Hepatocyte (in vitro differentiated cells): ENCODE measurements around the gene GRK5. TPM values are rescaled to one million over a fixed set of nuclear protein-coding genes. Genes with fewer than 3 reads are reported as not detected.

Source experiments
- DNase-seq: peaks from one replicate; pipeline ENCODE4 v3.0.0-alpha.2; 2016; ENCODE audit warnings: low spot score
- H2AFZ ChIP-seq: fragments of 200-600 bp; sonication (generic); 2 replicates; pipeline ENCODE4 v1.6.0; 2016; ENCODE audit warnings: antibody characterized with exemption, mild to moderate bottlenecking
- H3K27ac ChIP-seq: fragments of 200-600 bp; sonication (generic); 2 replicates; pipeline ENCODE4 v1.5.1; 2016; ENCODE audit warnings: mild to moderate bottlenecking
- H3K27me3 ChIP-seq: fragments of 200-600 bp; sonication (generic); 2 replicates; pipeline ENCODE4 v1.6.1; 2016
- H3K36me3 ChIP-seq: fragments of 200-600 bp; sonication (generic); replicated peaks from 2 replicates; pipeline ENCODE4 v1.5.1; 2016; ENCODE audit warnings: low read depth; ENCODE audit not compliant: insufficient read depth
- H3K4me1 ChIP-seq: fragments of 200-600 bp; sonication (generic); 2 replicates; pipeline ENCODE4 v1.5.1; 2016; ENCODE audit warnings: mild to moderate bottlenecking, moderate library complexity; ENCODE audit not compliant: insufficient read depth
- H3K4me2 ChIP-seq: fragments of 200-600 bp; sonication (generic); 2 replicates; pipeline ENCODE4 v1.6.0; 2016
- H3K4me3 ChIP-seq: fragments of 200-600 bp; sonication (generic); 2 replicates; pipeline ENCODE4 v1.5.1; 2016; ENCODE audit warnings: mild to moderate bottlenecking
- H3K79me2 ChIP-seq: fragments of 200-600 bp; sonication (generic); 2 replicates; pipeline ENCODE4 v1.6.0; 2017; ENCODE audit warnings: mild to moderate bottlenecking
- H3K9me2 ChIP-seq: fragments of 200-600 bp; sonication (generic); replicated peaks from 2 replicates; pipeline ENCODE4 v1.6.0; 2017; ENCODE audit warnings: mild to moderate bottlenecking; ENCODE audit not compliant: insufficient read depth
- H3K9me3 ChIP-seq: fragments of 200-600 bp; sonication (generic); 2 replicates; pipeline ENCODE4 v1.5.1; 2016; ENCODE audit warnings: low read depth, mild to moderate bottlenecking
- H4K20me1 ChIP-seq: fragments of 200-600 bp; sonication (generic); 2 replicates; pipeline ENCODE4 v1.6.0; 2016; ENCODE audit warnings: mild to moderate bottlenecking; ENCODE audit not compliant: insufficient read depth, poor library complexity, severe bottlenecking
- CTCF ChIP-seq: fragments of 200-600 bp; sonication (generic); IDR thresholded peaks from 2 replicates; pipeline ENCODE4 v1.5.1; 2016; ENCODE audit warnings: antibody characterized with exemption, mild to moderate bottlenecking; ENCODE audit not compliant: poor library complexity
- EZH2 ChIP-seq: fragments of 200-600 bp; sonication (generic); IDR thresholded peaks from 2 replicates; pipeline ENCODE4 v1.6.1; 2016; ENCODE audit warnings: antibody characterized with exemption, mild to moderate bottlenecking, borderline replicate concordance
- EZH2phosphoT487 ChIP-seq: fragments of 200-600 bp; sonication (generic); IDR thresholded peaks from one replicate; pipeline ENCODE4 v1.6.1; 2018; ENCODE audit warnings: antibody characterized with exemption, mild to moderate bottlenecking, low read depth, moderate library complexity; ENCODE audit not compliant: unreplicated experiment, severe bottlenecking
- WGBS: methylation state at CpG from one replicate; pipeline ENCODE4 v1.1.6; 2016; ENCODE audit warnings: low lambda C conversion rate; ENCODE audit errors: missing lambda C conversion rate; 5-methylcytosine and 5-hydroxymethylcytosine counted together
- polyA plus RNA-seq: library from polyadenylated mRNA; unstranded; fragments of >200 nt; fragmentation: Nextera tagmentation; extraction: Ambion mirVana; gene quantifications from 2 replicates; pipeline ENCODE4 v1.2.1, GENCODE V29; 2016
- total RNA-seq: library from RNA; depleted of rRNA; stranded (reverse); fragments of >200 nt; gene quantifications from 2 replicates; pipeline ENCODE4 v1.2.3, GENCODE V29; 2014

The GRK5 gene
- total and polyA plus RNA-seq, 2 experiments from 2014 or later, result 7.6 to 19.9 TPM

DNA sequence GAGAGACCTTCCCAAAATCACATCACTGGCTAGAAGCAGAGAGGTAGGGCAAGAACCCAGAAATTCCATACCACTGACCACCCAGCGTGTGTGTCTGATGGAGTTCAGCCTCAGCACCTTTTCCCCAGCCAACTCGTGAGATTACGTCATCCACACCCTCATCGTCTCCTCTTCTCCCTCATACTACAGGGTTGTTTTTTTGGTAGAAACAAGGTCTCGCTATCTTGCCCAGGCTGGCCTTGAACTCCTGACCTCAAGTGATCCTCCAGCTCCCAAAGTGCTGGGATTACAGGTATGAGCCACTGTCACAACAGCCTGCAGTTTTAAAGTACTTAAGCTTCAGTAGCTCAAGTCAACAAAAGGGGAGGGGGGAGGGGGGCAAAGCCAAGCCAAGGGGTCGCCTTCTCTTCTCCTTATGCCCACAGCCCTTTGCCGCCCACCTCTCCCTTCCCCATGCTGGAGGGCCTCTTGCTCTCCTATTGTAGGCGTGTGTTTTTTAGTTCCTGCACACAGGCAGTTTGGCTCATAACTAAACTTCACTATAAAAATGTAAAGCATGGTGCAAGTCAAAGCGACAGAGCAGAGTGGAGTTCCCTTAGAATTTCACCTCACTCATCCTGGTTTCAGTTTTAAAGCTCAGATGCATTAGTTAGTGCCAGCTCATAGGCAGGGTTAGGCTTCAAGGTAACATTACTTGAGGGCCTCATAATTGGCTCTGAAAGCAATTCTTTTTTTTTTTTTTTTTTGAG, 23.5 kb upstream of the GRK5 start:
- DNase-seq, result no peak
- H3K9me2 ChIP-seq, result no peaks in the 10 kb centered on the region
- no peaks in the 10 kb centered on the region for H3K36me3 ChIP-seq
- H3K27ac ChIP-seq, result no peak overlapping the region
- no peak overlapping the region for H2AFZ ChIP-seq
- H3K79me2 ChIP-seq, result no peaks in the 10 kb centered on the region
- no peak overlapping the region for H3K4me2 ChIP-seq
- H3K4me1 ChIP-seq, result no peaks in the 10 kb centered on the region
- whole genome bisulfite sequencing, result 89% methylated on average over 9 of the region's 9 CpGs
- H3K9me3 ChIP-seq, result no peaks in the 10 kb centered on the region
- no peaks in the 10 kb centered on the region for H4K20me1 ChIP-seq
- TF ChIP-seq CTCF (no peak), EZH2 (no peak), EZH2phosphoT487 (no peak)
- no peak overlapping the region for H3K4me3 ChIP-seq
- H3K27me3 ChIP-seq, result no peaks in the 10 kb centered on the region

- no peaks in the 10 kb centered on the region for H3K36me3 ChIP-seq
- DNase-seq, result no peak
- no peaks in the 10 kb centered on the region for H3K4me1 ChIP-seq
- H3K9me2 ChIP-seq, result no peaks in the 10 kb centered on the region
- no peaks in the 10 kb centered on the region for H3K79me2 ChIP-seq
- peak overlapping the region; percentile 63 for H3K27ac ChIP-seq
- no peak overlapping the region for H3K4me2 ChIP-seq
- no peaks in the 10 kb centered on the region for H4K20me1 ChIP-seq
- H2AFZ ChIP-seq, result no peak overlapping the region
- 60% methylated on average over 3 of the region's 3 CpGs for WGBS
- no peaks in the 10 kb centered on the region for H3K9me3 ChIP-seq
- H3K27me3 ChIP-seq, result no peaks in the 10 kb centered on the region
- H3K4me3 ChIP-seq, result no peak overlapping the region
- TF ChIP-seq EZH2 (no peak), CTCF (no peak), EZH2phosphoT487 (no peak)
Measured at GRCh38 chr10:119189811-119190282, 17.5 kb upstream of the GRK5 start.

GRCh38 chr10:119190353-119190752, 17.0 kb upstream of the GRK5 start:
- no peaks in the 10 kb centered on the region for H3K79me2 ChIP-seq
- H4K20me1 ChIP-seq, result no peaks in the 10 kb centered on the region
- H3K9me2 ChIP-seq, result no peaks in the 10 kb centered on the region
- H3K27ac ChIP-seq, result peak overlapping the region; percentile 63
- H3K4me2 ChIP-seq, result no peak overlapping the region
- no peaks in the 10 kb centered on the region for H3K4me1 ChIP-seq
- no peaks in the 10 kb centered on the region for H3K9me3 ChIP-seq
- WGBS, result 66% methylated on average over 4 of the region's 4 CpGs
- DNase-seq, result peak; percentile 70
- no peak overlapping the region for H3K4me3 ChIP-seq
- no peak overlapping the region for H2AFZ ChIP-seq
- no peaks in the 10 kb centered on the region for H3K36me3 ChIP-seq
- no peak for TF ChIP-seq EZH2
- H3K27me3 ChIP-seq, result no peaks in the 10 kb centered on the region

DNA sequence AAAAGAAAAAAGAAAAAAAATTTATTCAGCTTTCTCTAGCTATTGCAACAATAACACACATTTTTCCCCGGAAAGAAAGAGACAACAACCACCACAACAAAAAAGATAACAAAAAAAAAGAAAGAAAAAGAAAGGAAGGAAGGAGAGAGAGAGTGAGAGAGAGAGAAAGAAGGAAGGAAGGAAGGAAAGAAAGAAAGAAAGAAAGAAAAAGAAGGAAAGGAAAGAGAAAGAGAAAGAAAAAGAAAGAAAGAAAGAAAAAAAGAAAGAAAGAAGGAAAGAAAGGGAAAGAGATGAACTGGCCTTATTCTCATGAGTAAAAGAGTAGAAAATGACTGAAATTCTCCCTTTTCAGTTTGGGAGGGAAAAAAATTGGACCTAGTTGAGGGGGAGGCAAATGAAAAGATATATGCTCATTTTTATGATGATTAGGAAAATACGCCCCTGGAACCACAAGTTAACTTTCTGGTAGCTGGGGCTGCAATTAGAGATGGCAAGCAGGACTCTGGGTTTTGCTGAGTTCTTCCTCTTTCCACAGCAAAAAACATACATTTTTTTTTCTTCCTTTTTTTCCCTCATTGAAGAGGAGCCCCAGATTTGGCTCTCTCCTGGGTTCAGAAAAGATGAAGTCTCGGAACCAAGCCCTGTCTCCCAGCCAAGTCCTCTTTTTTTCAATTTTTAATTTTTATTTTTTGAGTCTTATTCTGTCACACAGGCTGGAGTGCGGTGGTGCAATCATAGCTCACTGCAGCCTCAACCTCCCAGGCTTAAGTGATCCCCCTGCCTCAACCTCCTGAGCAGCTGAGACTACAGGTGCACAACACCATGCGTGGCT, 16.2 kb upstream of the GRK5 start:
- Histone ChIP-seq H3K4me1 (no peaks in the 10 kb centered on the region), H3K36me3 (no peaks in the 10 kb centered on the region), H3K4me2 (no peak overlapping the region), H3K27ac (no peak overlapping the region), H3K9me3 (no peaks in the 10 kb centered on the region), H3K4me3 (no peak overlapping the region), H3K27me3 (no peaks in the 10 kb centered on the region), H4K20me1 (no peaks in the 10 kb centered on the region), H3K9me2 (no peaks in the 10 kb centered on the region), H2AFZ (no peak overlapping the region), H3K79me2 (no peaks in the 10 kb centered on the region)
- TF ChIP-seq CTCF, result no peak
- no peak for TF ChIP-seq EZH2
- TF ChIP-seq EZH2phosphoT487, result no peak
- no peak for DNase-seq
- 75% methylated on average over 5 of the region's 5 CpGs for WGBS
